WTC11 (cell line): ENCODE data around the gene ZP4. TPM values are rescaled to one million over a fixed set of nuclear protein-coding genes. Genes with fewer than 3 reads are reported as not detected.

ENCODE experiments used
- ATAC-seq: fragments of 200-7000 bp; cut with Tn5 transposase; 2 replicates; pipeline ENCODE4 v1.10.0; 2021; ENCODE audit warnings: mild to moderate bottlenecking, moderate library complexity
- CTCF ChIA-PET: fragments of 300-600 bp; sonication (Branson Sonifier 250); formaldehyde crosslinking; loops from one replicate; lab custom pipeline; 2021; ENCODE audit warnings: antibody characterized with exemption; lab: Charles Lee
- POLR2A ChIA-PET: fragments of 350-600 bp; sonication (Branson Sonifier 250); formaldehyde crosslinking; loops from one replicate; lab custom pipeline; 2021; ENCODE audit warnings: antibody characterized with exemption; lab: Charles Lee
- DNase-seq: peaks from one replicate; pipeline ENCODE4 v3.0.0; 2021; ENCODE audit warnings: low spot score
- H3K27ac Mint-ChIP-seq: 2 replicates; pipeline ENCODE4 v1.8.0; 2021; ENCODE audit warnings: mixed read lengths
- H3K27me3 Mint-ChIP-seq: 2 replicates; pipeline ENCODE4 v1.8.0; 2021; ENCODE audit warnings: low read depth, mild to moderate bottlenecking, moderate library complexity, mixed read lengths
- H3K36me3 Mint-ChIP-seq: 2 replicates; pipeline ENCODE4 v1.8.0; 2021; ENCODE audit warnings: mixed read lengths
- H3K4me1 Mint-ChIP-seq: 2 replicates; pipeline ENCODE4 v1.8.0; 2022; ENCODE audit warnings: mixed read lengths
- H3K4me3 Mint-ChIP-seq: 2 replicates; pipeline ENCODE4 v1.8.0; 2021; ENCODE audit warnings: mild to moderate bottlenecking, moderate library complexity, mixed read lengths
- H3K9me3 Mint-ChIP-seq: 2 replicates; pipeline ENCODE4 v1.8.0; 2021; ENCODE audit warnings: mixed read lengths
- ATF6 ChIP-seq: sonication (generic); formaldehyde crosslinking; IDR thresholded peaks from 2 replicates; pipeline ENCODE4 v1.8.1; 2023; ENCODE audit warnings: mild to moderate bottlenecking, missing genetic modification reagents
- IRF2 ChIP-seq: sonication (generic); formaldehyde crosslinking; IDR thresholded peaks from 2 replicates; pipeline ENCODE4 v1.8.0; 2022; ENCODE audit warnings: low read depth, missing genetic modification reagents, borderline replicate concordance
- MAX ChIP-seq: sonication (generic); formaldehyde crosslinking; IDR thresholded peaks from 2 replicates; pipeline ENCODE4 v1.8.0; 2022; ENCODE audit warnings: mild to moderate bottlenecking, missing genetic modification reagents
- MXD4 ChIP-seq: fragments of 250-450 bp; sonication (Bioruptor Pico); IDR thresholded peaks from 2 replicates; pipeline ENCODE4 v1.8.0; 2021; ENCODE audit warnings: mild to moderate bottlenecking, moderate library complexity, borderline replicate concordance
- NR1H2 ChIP-seq: sonication (generic); formaldehyde crosslinking; IDR thresholded peaks from 2 replicates; pipeline ENCODE4 v1.9.0; 2021; ENCODE audit warnings: mild to moderate bottlenecking, moderate library complexity, missing genetic modification reagents
- OVOL2 ChIP-seq: fragments of 250-450 bp; sonication (Bioruptor Pico); IDR thresholded peaks from 2 replicates; pipeline ENCODE4 v1.9.0; 2021; ENCODE audit warnings: mild to moderate bottlenecking, borderline replicate concordance
- PRDM15 ChIP-seq: sonication (generic); formaldehyde crosslinking; IDR thresholded peaks from 2 replicates; pipeline ENCODE4 v1.8.0; 2022; ENCODE audit warnings: missing genetic modification reagents
- PRRX2 ChIP-seq: fragments of 250-450 bp; sonication (Bioruptor Pico); IDR thresholded peaks from 2 replicates; pipeline ENCODE4 v1.8.0; 2021; ENCODE audit warnings: mild to moderate bottlenecking
- USF2 ChIP-seq: sonication (generic); formaldehyde crosslinking; IDR thresholded peaks from 2 replicates; pipeline ENCODE4 v1.8.1; 2023; ENCODE audit warnings: mild to moderate bottlenecking, missing genetic modification reagents, moderate library complexity
- ZBTB21 ChIP-seq: sonication (generic); formaldehyde crosslinking; IDR thresholded peaks from 2 replicates; pipeline ENCODE4 v1.8.1; 2023; ENCODE audit warnings: mild to moderate bottlenecking, missing genetic modification reagents, borderline replicate concordance
- ZNF423 ChIP-seq: fragments of 250-450 bp; sonication (Bioruptor Pico); IDR thresholded peaks from 2 replicates; pipeline ENCODE4 v2.1.2; 2022; ENCODE audit warnings: mild to moderate bottlenecking, moderate library complexity
- total RNA-seq: library from RNA; stranded (reverse); gene quantifications from 3 replicates; pipeline ENCODE4 v1.2.3, GENCODE V29; 2021
- TF ChIP-seq, protein P1 (sequence below): sonication (generic); formaldehyde crosslinking; IDR thresholded peaks from 2 replicates; pipeline ENCODE4 v1.8.1; 2023; ENCODE audit warnings: mild to moderate bottlenecking, moderate library complexity, missing genetic modification reagents
- TF ChIP-seq, protein P2 (sequence below): sonication (generic); formaldehyde crosslinking; IDR thresholded peaks from 2 replicates; pipeline ENCODE4 v1.8.1; 2022; ENCODE audit warnings: low read depth, mild to moderate bottlenecking, moderate library complexity, missing genetic modification reagents, borderline replicate concordance

The ZP4 gene
- total RNA-seq, 1 experiment from 2014 or later = not detected

- H3K27ac Mint-ChIP-seq = peak overlapping the region; percentile 64; the same call in 1 of the 2 replicates
- peaks cover 24% of the 10 kb centered on the region for H3K4me1 Mint-ChIP-seq
- H3K9me3 Mint-ChIP-seq = peaks cover 10% of the 10 kb centered on the region
Measured at GRCh38 chr1:237873487-237874211, 17.1 kb downstream of the ZP4 start.

GRCh38 chr1:237868817-237869600, 21.7 kb downstream of the ZP4 start:
- H3K36me3 Mint-ChIP-seq = no peaks in the 10 kb centered on the region; the same call in 1 of the 2 replicates
- peaks cover 45% of the 10 kb centered on the region for H3K4me1 Mint-ChIP-seq
- POLR2A ChIA-PET = no interaction called here
- H3K27me3 Mint-ChIP-seq = peaks cover 14% of the 10 kb centered on the region
- H3K27ac Mint-ChIP-seq = no peak overlapping the region
- H3K4me3 Mint-ChIP-seq = no peak overlapping the region
- CTCF ChIA-PET = no interaction called here
- H3K9me3 Mint-ChIP-seq = peaks cover 10% of the 10 kb centered on the region
- TF ChIP-seq IRF2 (no peak), ZNF423 (CRISPR knock-in tag) (no peak), USF2 (CRISPR knock-in tag) (no peak), NR1H2 (CRISPR knock-in tag) (no peak), PRRX2 (no peak), PRDM15 (CRISPR knock-in tag) (no peak), MXD4 (CRISPR knock-in tag) (no peak)
- TF ChIP-seq, protein P1, sequence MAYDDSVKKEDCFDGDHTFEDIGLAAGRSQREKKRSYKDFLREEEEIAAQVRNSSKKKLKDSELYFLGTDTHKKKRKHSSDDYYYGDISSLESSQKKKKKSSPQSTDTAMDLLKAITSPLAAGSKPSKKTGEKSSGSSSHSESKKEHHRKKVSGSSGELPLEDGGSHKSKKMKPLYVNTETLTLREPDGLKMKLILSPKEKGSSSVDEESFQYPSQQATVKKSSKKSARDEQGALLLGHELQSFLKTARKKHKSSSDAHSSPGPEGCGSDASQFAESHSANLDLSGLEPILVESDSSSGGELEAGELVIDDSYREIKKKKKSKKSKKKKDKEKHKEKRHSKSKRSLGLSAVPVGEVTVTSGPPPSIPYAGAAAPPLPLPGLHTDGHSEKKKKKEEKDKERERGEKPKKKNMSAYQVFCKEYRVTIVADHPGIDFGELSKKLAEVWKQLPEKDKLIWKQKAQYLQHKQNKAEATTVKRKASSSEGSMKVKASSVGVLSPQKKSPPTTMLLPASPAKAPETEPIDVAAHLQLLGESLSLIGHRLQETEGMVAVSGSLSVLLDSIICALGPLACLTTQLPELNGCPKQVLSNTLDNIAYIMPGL (CRISPR knock-in tag) = no peak
- DNase-seq (no peak), ATAC-seq (no peak)

More at GRCh38 chr1:237873487-237874211, 17.1 kb downstream of the ZP4 start:
- CTCF ChIA-PET = interaction anchor here (1.1 to 3.9 kb wide), 3 partner anchors 9 to 28 kb away, joined by 3 to 31 read pairs (median 4); no protein-coding TSS in a partner anchor
- peak; percentile 89 for ATAC-seq
- no peak for TF ChIP-seq OVOL2
- TF ChIP-seq, protein P2, sequence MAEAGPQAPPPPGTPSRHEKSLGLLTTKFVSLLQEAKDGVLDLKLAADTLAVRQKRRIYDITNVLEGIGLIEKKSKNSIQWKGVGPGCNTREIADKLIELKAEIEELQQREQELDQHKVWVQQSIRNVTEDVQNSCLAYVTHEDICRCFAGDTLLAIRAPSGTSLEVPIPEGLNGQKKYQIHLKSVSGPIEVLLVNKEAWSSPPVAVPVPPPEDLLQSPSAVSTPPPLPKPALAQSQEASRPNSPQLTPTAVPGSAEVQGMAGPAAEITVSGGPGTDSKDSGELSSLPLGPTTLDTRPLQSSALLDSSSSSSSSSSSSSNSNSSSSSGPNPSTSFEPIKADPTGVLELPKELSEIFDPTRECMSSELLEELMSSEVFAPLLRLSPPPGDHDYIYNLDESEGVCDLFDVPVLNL = no peak
- no peak for TF ChIP-seq ZBTB21
- TF ChIP-seq MAX (CRISPR knock-in tag) = peak; percentile 59
- TF ChIP-seq ATF6 = no peak
- TF ChIP-seq, all 79 proteins: peak for 1
- POLR2A ChIA-PET = no interaction called here
- DNase-seq = peak; percentile 16
- no peak overlapping the region for H3K4me3 Mint-ChIP-seq
- H3K27me3 Mint-ChIP-seq = no peaks in the 10 kb centered on the region
- H3K36me3 Mint-ChIP-seq = no peaks in the 10 kb centered on the region
